Sciatic nerve (tissue), 2 donors: ENCODE data around the gene HERPUD1. TPM values are rescaled to one million over a fixed set of nuclear protein-coding genes. Genes with fewer than 3 reads are reported as not detected.
"Not testable (repeated sequence)": the region's sequence is repeated elsewhere in the genome, so short reads cannot be mapped to it uniquely, and the experiment has no call there.

Experiments used
- ATAC-seq: fragments of 200-7000 bp; cut with Tn5 transposase; one replicate; pipeline ENCODE4 v1.9.1; 2020; ENCODE audit warnings: mild to moderate bottlenecking, moderate library complexity
- DNase-seq: peaks from one replicate; pipeline ENCODE4 v3.0.0-alpha.2; 2020; ENCODE audit warnings: low spot score
- intact Hi-C: fragments of 100-400 bp; cut with DNase I; formaldehyde crosslinking; loops from one replicate; pipeline ENCODE4 v1.14.2; 2022
- total RNA-seq: library from RNA; stranded (reverse); fragmentation: NEBNext Ultra II Directional; extraction: Animal tissue kit (Norgen Biotek cat#: 25700); gene quantifications from one replicate; pipeline ENCODE4 v1.2.1, GENCODE V29; 2021
- donor health status: DM: no; HTN: no; CAD: no.
- donor health status: DM: no; HTN: no; CAD: no.

Gene HERPUD1, protein sequence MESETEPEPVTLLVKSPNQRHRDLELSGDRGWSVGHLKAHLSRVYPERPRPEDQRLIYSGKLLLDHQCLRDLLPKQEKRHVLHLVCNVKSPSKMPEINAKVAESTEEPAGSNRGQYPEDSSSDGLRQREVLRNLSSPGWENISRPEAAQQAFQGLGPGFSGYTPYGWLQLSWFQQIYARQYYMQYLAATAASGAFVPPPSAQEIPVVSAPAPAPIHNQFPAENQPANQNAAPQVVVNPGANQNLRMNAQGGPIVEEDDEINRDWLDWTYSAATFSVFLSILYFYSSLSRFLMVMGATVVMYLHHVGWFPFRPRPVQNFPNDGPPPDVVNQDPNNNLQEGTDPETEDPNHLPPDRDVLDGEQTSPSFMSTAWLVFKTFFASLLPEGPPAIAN
- total RNA-seq, result 150 TPM

DNA sequence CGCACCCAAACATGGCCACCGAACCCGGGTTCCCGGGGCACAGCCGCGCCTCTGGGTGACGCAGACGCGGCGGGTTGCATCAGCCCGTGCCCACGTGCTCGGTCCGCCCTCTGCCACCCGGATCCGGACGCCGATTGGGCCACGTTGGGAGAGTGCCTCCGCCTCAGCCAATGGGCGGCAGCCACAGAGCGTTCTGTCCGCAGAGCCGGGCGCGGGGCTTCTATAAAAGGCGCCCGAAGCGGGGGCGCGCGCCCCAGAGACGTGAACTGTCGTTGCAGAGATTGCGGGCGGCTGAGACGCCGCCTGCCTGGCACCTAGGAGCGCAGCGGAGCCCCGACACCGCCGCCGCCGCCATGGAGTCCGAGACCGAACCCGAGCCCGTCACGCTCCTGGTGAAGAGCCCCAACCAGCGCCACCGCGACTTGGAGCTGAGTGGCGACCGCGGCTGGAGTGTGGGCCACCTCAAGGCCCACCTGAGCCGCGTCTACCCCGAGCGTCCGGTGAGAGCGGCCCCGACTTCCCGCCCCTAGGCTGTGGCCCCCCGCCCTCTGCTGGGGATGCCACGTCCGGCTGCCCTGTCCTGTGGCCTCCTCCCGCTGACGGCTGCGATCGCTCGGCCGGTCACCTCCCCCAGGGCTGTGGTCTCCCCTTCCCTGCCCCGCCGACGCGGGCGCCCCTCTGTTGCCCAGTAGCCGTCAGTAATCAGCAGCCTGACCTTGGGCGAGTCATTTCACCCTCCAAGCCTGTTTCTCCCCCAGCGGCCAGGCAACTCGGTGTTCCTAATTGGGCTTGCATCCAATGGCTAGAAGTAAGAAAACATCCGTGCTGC, at the start of gene HERPUD1:
Gene HERPUD1, plus strand, starts transcription at position 251 of the 829 bp plus-strand sequence. Its CDS starts 103 bp downstream, at position 354.
- peak; percentile 99 for DNase-seq
- peak; percentile 97 for ATAC-seq
- intact Hi-C loops, result no loop called here

DNA sequence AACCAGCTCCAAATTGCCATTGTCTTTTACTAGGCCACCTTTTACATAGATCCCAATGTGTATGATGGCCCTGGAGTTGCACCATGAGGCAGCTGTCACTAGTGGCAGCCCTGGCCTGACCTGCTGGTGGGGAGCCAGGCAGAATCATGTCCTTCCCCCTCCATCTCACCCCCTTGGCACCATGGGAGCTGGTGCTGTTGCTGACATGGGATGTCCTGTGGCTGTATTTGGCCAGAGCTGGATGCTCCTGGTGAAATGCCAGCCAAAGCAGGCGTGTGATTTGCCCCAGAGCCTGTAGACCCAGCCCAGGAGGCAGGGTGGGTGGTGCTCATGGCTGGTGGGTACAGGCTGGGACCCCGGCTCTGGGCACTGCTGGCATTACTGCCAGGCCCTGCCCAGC, 48.4 kb upstream of the HERPUD1 start:
- no peak for DNase-seq
- ATAC-seq, result peak; percentile 9

DNA sequence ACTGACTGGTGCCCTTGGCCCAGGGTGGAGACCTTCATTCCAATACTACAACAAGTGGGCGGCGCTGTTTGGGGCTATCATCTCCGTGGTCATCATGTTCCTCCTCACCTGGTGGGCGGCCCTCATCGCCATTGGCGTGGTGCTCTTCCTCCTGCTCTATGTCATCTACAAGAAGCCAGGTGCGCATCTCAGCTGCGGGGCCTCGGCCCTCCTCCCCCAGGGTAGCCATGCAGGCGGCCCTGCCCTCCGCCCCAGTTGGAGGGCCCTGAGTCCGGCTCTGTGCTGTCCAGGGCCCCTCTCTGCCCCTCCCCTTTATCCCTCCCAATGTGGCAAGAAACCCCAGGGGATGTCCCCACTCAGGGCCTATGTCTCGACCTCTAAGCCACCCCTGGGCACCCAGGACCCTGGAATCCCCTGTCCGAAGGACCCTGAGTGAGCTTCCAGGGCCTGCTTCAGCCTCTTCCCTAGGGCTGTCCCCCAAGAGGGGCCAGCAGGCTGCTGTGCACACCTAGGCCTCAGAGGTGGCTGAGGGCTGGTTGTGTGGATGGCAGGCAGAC, 47.8 kb upstream of the HERPUD1 start:
- DNase-seq, result no peak
- peak; percentile 23 for ATAC-seq
- intact Hi-C loops, result no loop called here

More for the DNA sequence above, 48.4 kb upstream of the HERPUD1 start:
- intact Hi-C loops, result no loop called here

DNA sequence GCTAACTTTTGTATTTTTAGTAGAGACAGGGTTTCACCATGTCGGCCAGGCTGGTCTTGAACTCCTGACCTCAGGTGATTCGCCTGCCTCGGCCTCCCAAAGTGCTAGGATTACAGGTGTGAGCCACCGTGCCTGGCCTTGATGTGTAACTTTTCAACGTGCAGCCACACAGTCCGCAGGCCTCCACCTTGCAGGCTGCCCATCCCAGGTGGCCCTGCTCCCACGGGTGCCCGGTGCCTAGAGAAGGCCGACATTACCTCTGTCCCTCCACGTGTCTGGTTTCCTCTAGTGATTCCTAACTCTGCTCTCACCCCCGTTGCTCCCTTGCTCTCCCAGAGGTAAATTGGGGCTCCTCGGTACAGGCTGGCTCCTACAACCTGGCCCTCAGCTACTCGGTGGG, 47.0 kb upstream of the HERPUD1 start:
- ATAC-seq, DNase-seq, intact Hi-C loops: not testable (repeated sequence)

DNA sequence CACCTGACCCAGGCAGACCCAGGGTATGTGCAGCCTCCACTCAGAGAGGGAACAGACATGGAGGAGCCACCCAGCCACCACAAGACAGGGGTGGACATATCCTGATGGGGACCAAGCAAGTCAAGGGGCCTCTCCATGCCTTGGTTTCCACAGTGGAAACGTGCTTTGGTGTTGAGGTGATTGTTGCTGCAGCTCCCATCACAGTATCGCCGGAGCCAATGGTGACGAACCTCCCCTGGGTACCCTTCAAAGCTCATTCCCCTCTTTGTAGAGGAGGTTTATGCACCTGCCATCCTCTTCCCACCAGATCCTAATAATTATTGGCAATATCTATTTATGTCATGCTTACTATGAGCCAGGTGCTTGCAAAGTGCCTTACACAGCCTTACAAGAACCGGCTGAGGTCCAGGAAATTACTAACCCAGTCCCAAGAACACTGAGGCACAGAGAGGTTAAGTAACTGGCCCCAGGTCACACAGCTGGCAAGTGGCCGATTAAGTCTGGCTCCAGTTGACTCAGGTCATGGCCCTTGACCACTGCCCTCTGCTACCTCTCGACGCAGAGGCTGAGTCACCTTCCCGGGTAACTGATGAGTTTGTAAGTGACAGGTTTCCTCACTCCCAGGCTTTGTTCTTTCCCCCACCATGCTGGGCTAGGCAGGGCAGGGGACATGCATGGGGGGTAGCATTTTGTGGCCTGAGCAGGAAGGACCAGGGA, 46.3 kb upstream of the HERPUD1 start:
- no peak for ATAC-seq
- intact Hi-C loops, result no loop called here

DNA sequence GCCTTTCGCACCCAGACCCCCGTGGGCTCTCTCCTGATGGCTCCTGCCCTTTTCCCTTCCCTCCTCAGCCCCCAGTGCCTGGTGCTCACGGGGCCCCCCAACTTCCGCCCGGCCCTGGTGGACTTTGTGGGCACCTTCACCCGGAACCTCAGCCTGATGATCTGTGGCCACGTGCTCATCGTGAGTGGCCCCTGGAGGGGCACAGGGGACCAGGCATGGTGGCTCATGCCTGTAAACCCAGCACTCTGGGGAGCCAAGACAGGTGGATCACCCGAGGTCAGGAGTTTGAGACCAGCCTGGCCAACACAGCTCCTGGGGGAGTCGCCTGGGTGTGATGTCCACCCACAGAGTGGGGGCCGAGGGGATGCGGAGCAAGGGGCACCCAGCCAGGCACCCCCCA, 45.6 kb upstream of the HERPUD1 start:
- intact Hi-C loops, result no loop called here
- ATAC-seq (no peak), DNase-seq (no peak)

More for the DNA sequence above, 46.3 kb upstream of the HERPUD1 start:
- no peak for DNase-seq

DNA sequence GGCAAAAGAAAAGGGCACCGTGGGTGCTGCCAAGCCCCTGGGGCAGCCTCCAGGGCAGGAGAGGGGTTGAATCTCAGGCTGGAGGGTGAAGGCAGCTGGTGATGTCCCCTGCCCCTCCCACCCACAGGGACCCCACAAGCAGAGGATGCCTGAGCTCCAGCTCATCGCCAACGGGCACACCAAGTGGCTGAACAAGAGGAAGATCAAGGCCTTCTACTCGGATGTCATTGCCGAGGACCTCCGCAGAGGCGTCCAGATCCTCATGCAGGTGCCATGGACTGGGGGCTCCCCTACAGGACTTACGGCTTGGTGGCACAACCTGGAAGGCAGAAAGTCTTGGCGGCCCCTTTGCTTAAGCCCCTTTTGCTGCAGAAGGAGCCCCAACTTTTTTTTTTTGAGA, 45.1 kb upstream of the HERPUD1 start:
- DNase-seq, result no peak
- intact Hi-C loops, result no loop called here
- ATAC-seq, result no peak

DNA sequence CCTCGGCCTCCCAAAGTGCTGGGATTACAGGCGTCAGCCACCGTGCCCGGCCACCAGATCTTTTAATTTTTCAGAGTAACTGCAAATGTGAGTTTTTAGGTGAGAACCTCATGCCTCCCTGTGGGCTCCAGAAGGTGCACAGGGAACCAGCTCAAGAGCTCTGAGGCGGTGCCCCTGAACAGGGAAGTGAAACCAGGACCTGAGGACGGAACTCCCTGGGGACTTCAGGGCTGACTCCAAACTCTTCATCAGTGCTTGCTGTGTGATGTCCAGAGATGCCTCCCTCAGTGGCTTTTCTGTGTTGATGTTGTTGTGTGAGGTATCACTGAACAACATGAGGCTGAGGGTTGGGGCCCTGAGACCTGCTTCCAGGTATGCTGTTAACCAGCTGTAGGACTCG, 43.1 kb upstream of the HERPUD1 start:
- no peak for ATAC-seq
- intact Hi-C loops, result no loop called here
- no peak for DNase-seq

DNA sequence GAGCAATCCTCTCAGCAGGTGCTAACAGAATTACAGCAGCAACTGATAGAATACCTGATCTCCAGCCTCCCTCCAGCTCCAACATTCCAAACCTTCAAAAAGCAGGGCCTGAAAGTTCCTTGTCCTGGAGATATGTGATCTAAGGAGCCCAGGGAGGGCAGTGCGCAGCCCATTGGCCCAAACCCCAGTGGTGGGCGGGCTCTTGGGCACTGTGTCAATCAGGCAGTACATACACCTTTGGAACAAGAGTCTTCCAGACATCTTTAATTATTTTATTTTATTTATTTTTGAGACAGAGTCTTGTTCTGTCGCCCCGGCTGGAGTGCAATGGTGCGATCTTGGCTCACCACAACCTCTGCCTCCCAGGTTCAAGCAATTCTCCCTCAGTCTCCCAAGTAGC, 42.7 kb upstream of the HERPUD1 start:
- no peak for ATAC-seq
- intact Hi-C loops, result no loop called here

DNA sequence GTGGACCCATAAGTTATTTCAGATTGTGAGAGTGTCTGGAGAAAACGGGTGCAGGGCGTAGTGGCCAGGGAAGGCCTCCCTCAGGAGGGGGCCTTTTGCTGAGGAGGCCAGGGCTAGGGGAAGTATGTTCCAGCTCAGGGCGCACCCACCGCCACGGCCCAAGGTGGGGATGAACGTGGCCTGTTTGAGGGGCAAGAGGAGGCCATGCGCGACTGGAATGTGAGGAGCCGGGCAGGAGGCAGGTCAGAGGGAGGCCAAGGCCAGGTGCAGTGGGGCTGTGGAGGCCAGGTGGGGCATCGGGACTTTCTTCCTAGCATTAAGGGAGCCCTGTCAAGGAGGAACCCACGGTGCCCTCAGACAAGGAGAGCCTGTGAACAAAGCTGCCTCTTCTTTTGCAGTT, 40.3 kb upstream of the HERPUD1 start:
- no peak for ATAC-seq
- DNase-seq, result no peak

More for the DNA sequence above, 42.7 kb upstream of the HERPUD1 start:
- DNase-seq, result no peak

DNA sequence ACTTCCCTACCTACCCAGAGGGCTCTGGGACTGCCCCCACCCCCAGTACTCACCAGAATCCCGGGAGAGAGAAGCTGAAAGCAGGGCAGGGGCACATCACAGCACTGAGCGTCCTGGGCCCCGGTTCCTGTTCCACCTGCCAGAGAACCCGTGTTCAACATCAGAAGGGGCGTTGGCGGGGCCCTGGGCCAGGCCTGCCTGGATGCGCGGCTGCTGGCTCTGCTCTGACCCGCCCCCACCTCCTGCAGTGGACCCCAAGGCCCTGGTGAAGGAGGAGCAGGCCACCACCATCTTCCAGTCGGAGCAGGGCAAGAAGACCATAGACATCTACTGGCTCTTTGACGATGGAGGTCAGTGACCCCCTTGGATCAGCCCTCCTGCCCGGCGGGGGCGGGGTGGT, 39.2 kb upstream of the HERPUD1 start:
- intact Hi-C loops, result no loop called here
- DNase-seq (no peak), ATAC-seq (no peak)

More for the DNA sequence above, 40.3 kb upstream of the HERPUD1 start:
- intact Hi-C loops, result no loop called here

DNA sequence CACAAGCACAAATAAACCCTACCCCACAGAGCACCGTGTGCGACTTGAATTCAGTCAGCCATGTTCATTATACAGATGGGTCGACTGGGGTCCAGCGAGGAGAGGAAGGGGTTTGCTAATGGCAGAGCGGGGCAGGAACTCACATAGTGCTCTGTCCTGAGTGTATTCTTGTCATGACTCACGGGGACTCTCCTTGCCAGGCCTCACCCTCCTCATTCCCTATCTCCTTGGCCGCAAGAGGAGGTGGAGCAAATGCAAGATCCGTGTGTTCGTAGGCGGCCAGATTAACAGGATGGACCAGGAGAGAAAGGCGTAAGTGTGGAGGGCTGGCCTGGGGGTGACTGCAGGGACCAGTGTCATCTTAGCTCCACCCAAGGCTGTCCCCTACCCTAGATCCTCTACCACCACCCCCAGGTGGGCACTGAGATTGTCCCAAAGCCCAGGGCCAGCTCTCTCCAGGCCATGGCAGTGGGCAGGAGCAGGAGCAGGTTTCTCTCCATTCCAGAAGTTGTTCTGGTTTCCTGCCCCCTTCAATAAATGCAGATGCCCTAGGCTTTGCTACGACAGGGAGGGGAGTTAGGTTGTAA, 37.5 kb upstream of the HERPUD1 start:
- ATAC-seq (no peak), DNase-seq (no peak)
- intact Hi-C loops, result no loop called here

DNA sequence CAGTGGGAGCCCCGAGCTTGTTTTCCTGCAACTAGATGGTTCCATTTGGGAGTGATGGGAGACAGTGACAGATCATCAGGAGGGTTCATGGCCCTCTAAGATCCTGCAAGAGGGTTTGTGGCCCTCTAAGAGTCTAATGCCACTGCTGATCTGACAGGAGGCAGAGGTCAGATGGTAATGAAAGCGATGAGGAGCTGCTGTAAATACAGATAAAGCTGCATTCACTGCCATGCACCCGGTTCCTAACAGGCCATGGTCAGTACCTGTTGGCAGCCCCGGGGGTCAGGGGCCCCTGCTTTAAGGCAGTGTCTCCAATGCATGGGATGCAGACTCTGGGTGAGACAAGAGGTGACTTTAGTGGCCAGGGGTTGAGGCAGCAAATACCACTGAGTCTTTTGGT, 36.1 kb upstream of the HERPUD1 start:
- intact Hi-C loops, result no loop called here
- ATAC-seq (no peak), DNase-seq (no peak)

DNA sequence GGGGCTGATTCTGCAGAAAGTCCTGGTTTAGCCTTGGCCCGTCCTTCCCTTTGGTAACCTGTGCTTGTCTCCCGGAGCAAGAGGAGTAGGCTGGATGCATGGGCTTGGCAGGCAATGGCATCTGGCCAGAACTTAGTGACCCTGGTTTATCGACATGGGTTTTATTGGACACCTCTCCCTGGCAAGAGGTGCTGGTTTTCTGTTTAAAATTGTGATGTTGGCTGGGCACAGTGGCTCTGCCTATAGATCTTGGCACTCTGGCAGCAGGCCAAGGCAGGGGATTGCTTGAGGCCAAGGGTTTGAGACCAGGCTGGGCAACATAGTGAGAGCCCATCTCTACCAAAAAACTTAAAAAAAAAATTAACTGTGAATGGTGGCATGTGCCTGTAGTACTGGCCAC, 35.7 kb upstream of the HERPUD1 start:
- DNase-seq (no peak), ATAC-seq (no peak)
- intact Hi-C loops, result no loop called here

DNA sequence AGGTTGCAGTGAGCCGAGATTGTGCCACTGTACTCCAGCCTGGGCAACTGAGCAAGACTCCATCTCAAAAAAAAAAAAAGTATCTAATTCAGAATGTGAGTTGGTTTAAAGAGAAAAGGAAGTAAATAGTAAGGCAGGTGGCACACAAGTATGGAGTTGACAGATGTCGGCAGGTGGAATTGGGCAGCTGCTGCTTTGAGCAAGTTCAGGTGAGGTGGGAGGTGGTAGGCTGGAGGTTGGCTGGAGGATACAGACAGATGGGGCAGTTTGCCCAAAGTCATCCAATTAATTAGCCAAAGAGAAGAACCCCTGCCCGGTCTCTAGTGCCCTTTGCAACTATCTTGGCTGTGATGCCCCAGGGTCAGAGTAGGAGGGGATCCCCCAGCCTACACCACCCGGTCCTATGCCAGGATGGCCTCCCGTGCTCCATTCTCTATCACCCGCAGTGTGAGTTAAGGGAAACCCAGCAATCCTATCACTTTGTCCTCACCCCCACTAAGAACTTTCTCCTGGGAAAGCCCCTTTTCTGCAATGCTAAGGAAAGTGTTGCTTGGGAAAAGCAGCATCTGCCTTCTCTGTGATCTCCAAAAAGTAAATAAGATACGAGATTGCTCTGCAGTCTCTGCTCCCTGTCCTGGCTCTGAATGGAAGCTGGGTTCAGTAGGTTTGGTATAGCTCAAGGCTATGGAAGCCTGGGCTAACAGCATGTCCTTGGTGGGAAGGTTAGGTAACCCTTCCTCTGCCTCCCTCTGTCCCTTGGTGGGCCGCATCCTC, 34.7 kb upstream of the HERPUD1 start:
- ATAC-seq (no peak), DNase-seq (no peak)
- intact Hi-C loops, result no loop called here

DNA sequence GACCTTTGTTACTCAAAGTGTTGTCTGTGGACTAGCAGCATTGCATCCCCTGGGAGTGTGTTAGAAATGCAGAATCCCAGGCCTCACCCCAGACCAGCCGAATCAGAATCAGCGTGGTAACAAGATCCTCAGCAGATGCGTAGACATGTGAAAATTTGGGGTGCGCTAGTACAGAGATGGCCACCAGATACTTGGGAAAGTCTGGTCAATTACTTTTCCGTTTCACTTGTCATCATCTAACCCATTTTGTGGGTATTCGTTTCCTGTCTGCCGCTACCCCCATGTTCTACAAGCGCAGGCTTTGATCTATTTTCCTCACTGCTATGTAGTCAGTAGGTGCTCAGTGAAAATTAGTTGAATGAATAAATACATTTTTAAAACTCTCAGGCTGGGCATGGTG, 33.1 kb upstream of the HERPUD1 start:
- DNase-seq (no peak), ATAC-seq (no peak)
- intact Hi-C loops, result no loop called here

DNA sequence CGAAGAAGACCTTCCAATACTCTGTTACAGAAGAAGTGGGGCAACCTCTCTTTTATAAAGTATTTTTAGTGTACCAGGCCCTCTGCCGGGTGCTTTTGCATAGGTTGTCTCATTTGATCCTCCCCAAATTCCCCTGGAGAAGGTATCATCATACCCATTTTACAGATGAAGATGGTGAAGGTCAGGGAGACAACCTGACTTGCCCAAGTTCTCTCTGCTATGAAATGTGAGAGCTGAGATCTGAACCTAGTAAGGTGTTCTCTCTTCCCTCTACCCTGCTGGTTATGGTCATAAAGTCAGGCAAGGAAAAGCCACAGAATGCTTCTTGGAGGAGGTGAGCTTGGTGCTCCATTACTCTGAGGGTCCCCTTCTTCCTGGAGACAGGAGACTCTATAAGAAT, 28.1 kb upstream of the HERPUD1 start:
- intact Hi-C loops, result no loop called here
- no peak for DNase-seq
- no peak for ATAC-seq

DNA sequence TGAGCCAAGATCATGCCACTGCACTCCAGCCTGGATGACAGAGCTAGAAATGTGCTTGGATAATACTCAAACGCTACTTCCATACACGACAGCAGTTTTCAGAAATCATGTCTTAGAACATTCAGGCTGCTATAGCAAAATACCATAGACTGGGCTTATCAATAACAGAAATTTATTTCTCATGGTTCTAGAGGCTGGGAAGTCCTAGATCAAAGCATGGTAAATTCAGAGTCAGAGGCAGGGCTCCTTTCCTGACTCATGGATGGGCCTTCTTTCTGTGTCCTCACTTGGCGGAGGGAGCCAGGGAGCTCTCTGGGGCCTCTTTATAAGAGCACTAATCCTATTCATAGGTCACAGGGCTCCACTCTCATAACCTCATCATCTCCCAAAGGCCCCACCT, 24.5 kb upstream of the HERPUD1 start:
- ATAC-seq, result no peak
- intact Hi-C loops, result no loop called here
- no peak for DNase-seq
